Stomach smooth muscle (tissue), 2 donors: ENCODE data around the gene ADGRL4.
"Not testable (repeated sequence)": the region's sequence is repeated elsewhere in the genome, so short reads cannot be mapped to it uniquely, and the experiment has no call there.

Experiments used
- H3K27ac ChIP-seq: one replicate; pipeline ENCODE4 v1.7.0; 2013; ENCODE audit warnings: mild to moderate bottlenecking, low read length, inconsistent platforms
- H3K27me3 ChIP-seq, 2 donors: one replicate each; pipeline ENCODE4 v1.7.0; 2013; ENCODE audit warnings: low read length in 2 of 2; ENCODE audit not compliant: insufficient read depth in 2 of 2, control insufficient read depth in 1 of 2
- H3K36me3 ChIP-seq, 2 donors: one replicate each; pipeline ENCODE4 v1.7.0; 2013; ENCODE audit warnings: low read length in 2 of 2; ENCODE audit not compliant: control insufficient read depth in 2 of 2, insufficient read depth in 2 of 2
- H3K4me1 ChIP-seq: one replicate; pipeline ENCODE4 v1.7.0; 2013; ENCODE audit warnings: low read length; ENCODE audit not compliant: control insufficient read depth, insufficient read depth
- H3K4me3 ChIP-seq, 2 donors: one replicate each; pipeline ENCODE4 v1.7.0; 2013; ENCODE audit warnings: low read length in 2 of 2
- H3K9ac ChIP-seq, 2 donors: one replicate each; pipeline ENCODE4 v1.7.0; 2013; ENCODE audit warnings: low read length in 2 of 2, mild to moderate bottlenecking in 1 of 2
- H3K9me3 ChIP-seq, 2 donors: one replicate each; pipeline ENCODE4 v1.7.0; 2013; ENCODE audit warnings: low read length in 2 of 2; ENCODE audit not compliant: control insufficient read depth in 2 of 2
- donor health status: healthy.
- donor health status: Pancreatic carcinoma.

ADGRL4 gene

GRCh38 chr1:78875986-78876385, 130.5 kb downstream of the ADGRL4 start:
- not testable (repeated sequence) for H3K36me3 ChIP-seq, H3K9ac ChIP-seq, H3K27me3 ChIP-seq, H3K9me3 ChIP-seq, H3K4me3 ChIP-seq, H3K4me1 ChIP-seq, H3K27ac ChIP-seq

GRCh38 chr1:78872801-78873200, 133.7 kb downstream of the ADGRL4 start:
- not testable (repeated sequence) for H3K36me3 ChIP-seq, H3K27me3 ChIP-seq, H3K9me3 ChIP-seq, H3K9ac ChIP-seq, H3K4me3 ChIP-seq, H3K4me1 ChIP-seq, H3K27ac ChIP-seq

GRCh38 chr1:78871249-78871648, 135.3 kb downstream of the ADGRL4 start:
- Histone ChIP-seq H3K36me3 (no peaks in the 10 kb centered on the region), H3K9me3 (no peaks in the 10 kb centered on the region), H3K4me3 (no peak overlapping the region), H3K27ac (no peak overlapping the region), H3K9ac (no peak overlapping the region), H3K27me3 (no peaks in the 10 kb centered on the region), H3K4me1 (no peaks in the 10 kb centered on the region)

- no peaks in the 10 kb centered on the region for H3K36me3 ChIP-seq
- no peaks in the 10 kb centered on the region for H3K27me3 ChIP-seq
- no peak overlapping the region for H3K4me3 ChIP-seq
- no peak overlapping the region for H3K27ac ChIP-seq
- no peaks in the 10 kb centered on the region for H3K4me1 ChIP-seq
- no peaks in the 10 kb centered on the region for H3K9me3 ChIP-seq
- no peak overlapping the region for H3K9ac ChIP-seq
Measured at GRCh38 chr1:78869136-78869535, 137.4 kb downstream of the ADGRL4 start.

- Histone ChIP-seq H3K27me3 (no peaks in the 10 kb centered on the region), H3K4me3 (no peak overlapping the region), H3K27ac (no peak overlapping the region), H3K9me3 (no peaks in the 10 kb centered on the region), H3K36me3 (no peaks in the 10 kb centered on the region), H3K4me1 (no peaks in the 10 kb centered on the region), H3K9ac (no peak overlapping the region)
Measured at GRCh38 chr1:78864175-78864574, 142.4 kb downstream of the ADGRL4 start.

- no peak overlapping the region for H3K27ac ChIP-seq
- no peaks in the 10 kb centered on the region for H3K27me3 ChIP-seq
- H3K36me3 ChIP-seq: no peaks in the 10 kb centered on the region
- H3K9ac ChIP-seq: no peak overlapping the region
- no peak overlapping the region for H3K4me3 ChIP-seq
- H3K9me3 ChIP-seq: no peaks in the 10 kb centered on the region
- no peaks in the 10 kb centered on the region for H3K4me1 ChIP-seq
Measured at GRCh38 chr1:78856096-78856495, 150.4 kb downstream of the ADGRL4 start.

- H3K9ac ChIP-seq: no peak overlapping the region
- no peaks in the 10 kb centered on the region for H3K36me3 ChIP-seq
- H3K9me3 ChIP-seq: no peaks in the 10 kb centered on the region
- H3K4me1 ChIP-seq: no peaks in the 10 kb centered on the region
- no peaks in the 10 kb centered on the region for H3K27me3 ChIP-seq
- no peak overlapping the region for H3K27ac ChIP-seq
- H3K4me3 ChIP-seq: no peak overlapping the region
Measured at GRCh38 chr1:78855258-78855657, 151.3 kb downstream of the ADGRL4 start.

GRCh38 chr1:78854556-78854955, 152.0 kb downstream of the ADGRL4 start:
- Histone ChIP-seq H3K27me3 (no peaks in the 10 kb centered on the region), H3K4me1 (no peaks in the 10 kb centered on the region), H3K9ac (no peak overlapping the region), H3K36me3 (no peaks in the 10 kb centered on the region), H3K9me3 (no peaks in the 10 kb centered on the region), H3K27ac (no peak overlapping the region), H3K4me3 (no peak overlapping the region)

- Histone ChIP-seq H3K9me3 (no peaks in the 10 kb centered on the region), H3K27ac (no peak overlapping the region), H3K27me3 (no peaks in the 10 kb centered on the region)
Measured at GRCh38 chr1:78843546-78843945, 163.0 kb downstream of the ADGRL4 start.

GRCh38 chr1:78843111-78843510, 163.4 kb downstream of the ADGRL4 start:
- no peaks in the 10 kb centered on the region for H3K36me3 ChIP-seq
- no peaks in the 10 kb centered on the region for H3K9me3 ChIP-seq
- H3K4me3 ChIP-seq: peak overlapping the region in 1 of 2 donors; percentile 18
- no peaks in the 10 kb centered on the region for H3K27me3 ChIP-seq
- H3K27ac ChIP-seq: no peak overlapping the region
- H3K4me1 ChIP-seq: peaks cover 11% of the 10 kb centered on the region
- H3K9ac ChIP-seq: no peak overlapping the region

More at GRCh38 chr1:78843546-78843945, 163.0 kb downstream of the ADGRL4 start:
- H3K9ac ChIP-seq: no peak overlapping the region
- peaks cover 11% of the 10 kb centered on the region for H3K4me1 ChIP-seq
- no peak overlapping the region for H3K4me3 ChIP-seq
- H3K36me3 ChIP-seq: no peaks in the 10 kb centered on the region

GRCh38 chr1:78840453-78841271, 165.9 kb downstream of the ADGRL4 start:
- peak overlapping the region; percentile 52 for H3K4me3 ChIP-seq

More at GRCh38 chr1:78840453-78841271, 165.9 kb downstream of the ADGRL4 start:
- Histone ChIP-seq H3K4me1 (peaks cover 11% of the 10 kb centered on the region), H3K9ac (no peak overlapping the region), H3K36me3 (no peaks in the 10 kb centered on the region), H3K9me3 (no peaks in the 10 kb centered on the region), H3K27ac (no peak overlapping the region), H3K27me3 (no peaks in the 10 kb centered on the region)
